ENCODE data around the gene SNAP47.

Gene SNAP47

DNA sequence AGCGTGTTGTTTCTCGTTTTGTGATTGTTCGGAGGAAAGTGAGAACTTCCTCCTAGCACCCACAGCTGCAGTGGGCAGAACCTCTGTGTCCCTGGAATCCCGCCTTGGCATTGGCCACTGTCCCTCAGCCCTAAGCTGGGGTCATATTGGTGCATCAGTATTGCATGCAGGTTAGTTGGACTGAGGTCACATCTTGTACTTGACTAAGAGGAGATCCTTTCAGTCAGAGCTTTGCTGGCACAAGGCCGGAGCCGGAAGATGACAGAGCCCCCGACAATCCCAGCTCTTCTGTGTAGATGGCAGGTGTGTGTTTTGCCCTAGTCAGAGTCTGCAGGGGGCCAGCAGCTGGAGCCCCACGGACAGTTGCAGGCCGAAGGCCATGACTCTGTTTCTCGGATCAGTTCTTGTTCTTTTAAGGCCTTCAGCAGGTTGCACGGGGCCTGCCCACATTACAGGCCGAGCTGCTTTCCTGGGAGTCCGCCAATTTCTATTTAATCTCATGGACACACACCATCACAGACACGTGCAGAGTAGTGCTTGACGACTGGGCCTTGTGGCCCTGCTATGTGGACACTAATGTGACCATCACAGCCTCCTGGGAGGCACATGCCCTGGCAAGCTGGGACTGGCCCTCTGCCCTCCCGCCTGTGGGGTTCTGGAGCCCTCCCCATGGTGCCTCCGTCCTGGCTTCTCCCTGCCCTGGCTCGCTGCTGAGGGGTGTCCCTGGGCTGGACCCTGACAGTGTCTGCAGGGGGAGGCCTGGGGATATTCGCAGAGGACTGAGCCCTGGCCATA, 14.9 kb downstream of the SNAP47 start:
- DNase-seq (ENCODE audit: low read depth) = no peak

DNA sequence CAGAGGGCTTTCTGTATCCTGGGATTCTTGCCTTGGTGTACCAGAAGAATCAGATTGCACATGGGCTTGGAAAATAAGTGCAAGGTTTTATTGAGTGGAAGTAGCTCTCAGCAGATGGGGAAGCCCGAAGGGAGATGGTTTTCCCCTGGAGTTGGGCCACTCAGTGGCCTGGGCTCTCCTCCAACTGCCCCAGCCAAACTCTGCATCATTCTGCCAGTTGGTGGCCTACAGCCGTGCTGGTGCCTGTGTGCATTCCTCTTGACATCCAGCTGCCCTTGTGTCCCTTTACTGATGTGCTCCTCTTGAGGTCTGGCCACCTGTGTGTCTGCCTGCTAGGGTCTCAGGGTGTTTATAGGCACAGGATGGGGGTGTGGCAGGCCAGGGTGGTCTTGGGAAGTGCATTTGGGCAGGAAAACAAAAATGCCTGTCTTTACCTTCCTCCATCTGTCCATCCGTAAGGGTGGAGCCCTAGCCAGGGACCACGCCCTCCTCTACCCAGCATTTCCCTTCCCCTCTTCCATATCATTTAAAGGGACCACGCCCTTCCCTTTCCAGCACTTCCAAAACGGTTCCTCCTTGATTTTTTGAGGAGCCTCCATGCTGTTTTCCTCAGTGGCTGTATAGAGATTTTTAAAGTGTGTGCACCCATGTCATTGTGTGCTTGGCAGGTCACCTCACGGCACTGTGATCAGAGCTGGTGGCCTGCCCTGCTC, 18.9 kb downstream of the SNAP47 start:
- peak; percentile 40 for DNase-seq (ENCODE audit: low read depth)

DNA sequence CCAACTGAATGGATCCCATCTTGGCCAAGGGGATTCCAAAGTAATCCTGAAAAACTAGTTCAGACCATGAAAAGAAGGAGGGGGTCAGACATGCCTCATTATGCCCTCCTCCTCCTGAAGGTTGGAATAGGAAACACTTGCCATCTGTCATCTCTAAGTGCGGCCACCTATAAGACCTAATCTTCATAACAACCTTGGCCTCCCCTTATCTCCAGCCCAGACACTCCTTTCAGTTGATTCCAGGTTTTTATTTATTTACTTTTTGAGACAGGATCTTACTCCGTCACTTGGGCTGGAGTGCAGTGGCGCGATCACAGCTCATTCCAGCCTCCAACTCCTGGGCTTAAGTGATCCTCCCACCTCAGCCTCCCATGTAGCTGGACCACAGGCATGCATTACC, 19.7 kb downstream of the SNAP47 start:
- no peak for DNase-seq (ENCODE audit: low read depth)

- no peak for DNase-seq (ENCODE audit: low read depth)
Observed at GRCh38 chr1:227756172-227756959, 21.1 kb downstream of the SNAP47 start.

DNA sequence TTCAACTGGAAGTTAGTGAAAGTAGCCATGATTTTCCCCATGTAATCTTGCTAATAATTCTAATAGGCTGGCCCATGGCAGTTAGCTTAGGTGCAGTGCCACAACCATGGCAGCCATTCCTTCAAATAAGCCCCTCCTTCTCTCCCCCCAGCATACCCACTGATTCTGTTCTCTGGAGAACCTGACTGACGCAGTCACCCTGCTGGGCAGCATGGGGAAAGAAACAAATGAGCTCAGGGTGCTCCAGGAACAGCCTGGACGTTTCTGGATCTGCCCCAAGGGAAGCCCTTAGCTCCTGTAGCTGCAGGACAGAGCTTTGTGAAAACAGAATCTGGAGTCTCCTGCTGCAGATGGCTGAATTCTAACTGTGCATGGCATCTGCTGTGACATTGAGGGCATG, 22.5 kb downstream of the SNAP47 start:
- no peak for DNase-seq (ENCODE audit: low read depth)

DNA sequence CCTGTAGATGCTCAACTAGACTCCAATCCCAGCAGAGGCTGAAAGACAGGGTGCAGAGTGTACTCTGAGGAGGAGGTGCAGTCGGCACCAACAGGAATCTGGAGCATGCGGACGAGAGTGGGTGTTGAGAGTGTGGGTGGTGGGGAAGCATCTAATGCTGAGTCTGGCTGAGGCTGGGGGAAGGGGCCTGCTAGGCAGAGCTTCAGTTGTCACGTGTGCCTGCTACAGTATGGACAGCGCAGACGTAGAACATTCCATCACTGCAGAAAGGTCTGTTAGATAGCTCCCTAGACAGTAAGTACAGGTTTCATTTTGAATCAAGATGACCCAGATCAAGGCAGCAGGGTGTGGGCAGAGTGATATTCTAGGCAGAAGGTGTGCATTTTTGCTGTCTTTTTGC, 23.1 kb downstream of the SNAP47 start:
- no peak for DNase-seq (ENCODE audit: low read depth)

GRCh38 chr1:227759341-227760300, 24.4 kb downstream of the SNAP47 start:
- peak; percentile 87 for DNase-seq (ENCODE audit: low read depth)

- DNase-seq (ENCODE audit: low read depth) = no peak
Observed at GRCh38 chr1:227760377-227760776, 25.1 kb downstream of the SNAP47 start.

GRCh38 chr1:227761621-227762230, 26.5 kb downstream of the SNAP47 start:
- no peak for DNase-seq (ENCODE audit: low read depth)

GRCh38 chr1:227762231-227762911, 27.1 kb downstream of the SNAP47 start:
- DNase-seq (ENCODE audit: low read depth) = no peak

- no peak for DNase-seq (ENCODE audit: low read depth)
Observed at GRCh38 chr1:227763246-227764018, 28.2 kb downstream of the SNAP47 start.

- no peak for DNase-seq (ENCODE audit: low read depth)
Observed at GRCh38 chr1:227764019-227764391, 28.8 kb downstream of the SNAP47 start.

GRCh38 chr1:227765261-227766014, 30.2 kb downstream of the SNAP47 start:
- DNase-seq (ENCODE audit: low read depth) = no peak

- no peak for DNase-seq (ENCODE audit: low read depth)
Observed at GRCh38 chr1:227766015-227766634, 30.9 kb downstream of the SNAP47 start.

- no peak for DNase-seq (ENCODE audit: low read depth)
Observed at GRCh38 chr1:227766653-227767277, 31.5 kb downstream of the SNAP47 start.

- no peak for DNase-seq (ENCODE audit: low read depth)
Observed at GRCh38 chr1:227767401-227768124, 32.3 kb downstream of the SNAP47 start.

DNA sequence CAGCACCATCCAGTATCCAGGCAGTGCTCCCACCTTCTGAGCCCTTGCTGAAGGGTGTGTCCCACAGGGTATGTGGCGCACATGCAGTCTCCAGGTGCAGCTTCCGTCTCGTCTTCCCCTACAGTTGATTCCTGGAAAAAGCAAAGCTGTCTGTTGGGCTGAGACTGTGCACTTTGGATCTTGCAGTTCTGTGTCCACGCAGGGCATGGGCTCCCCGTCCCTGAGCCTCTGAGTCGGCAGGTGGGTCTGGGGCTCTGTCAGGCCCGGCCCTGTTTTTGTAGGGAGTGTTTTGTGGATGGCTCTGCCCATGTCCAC, 32.8 kb downstream of the SNAP47 start:
- DNase-seq (ENCODE audit: low read depth) = no peak

GRCh38 chr1:227768640-227769039, 33.4 kb downstream of the SNAP47 start:
- no peak for DNase-seq (ENCODE audit: low read depth)
